ENCODE results near the gene SIPA1L3. TPM values are rescaled to one million over a fixed set of nuclear protein-coding genes. Genes with fewer than 3 reads are reported as not detected.
"Not testable (repeated sequence)": the region's sequence is repeated elsewhere in the genome, so short reads cannot be mapped to it uniquely, and the experiment has no call there.

SIPA1L3 gene
- polyA plus RNA-seq, 1 donor from 2014 or later = 2.8 TPM

GRCh38 chr19:38025909-38026307, 118.9 kb downstream of the SIPA1L3 start:
- Histone ChIP-seq H3K9ac (ENCODE audit: low read length) (no peak overlapping the region), H3K27ac (ENCODE audit: low read length) (no peak overlapping the region), H2AFZ (ENCODE audit: low read depth, low read length) (no peak overlapping the region), H3K4me3 (ENCODE audit: low read length) (no peak overlapping the region), H3K27me3 (ENCODE audit: insufficient read depth, low read depth, low read length) (no peaks in the 10 kb centered on the region), H3K9me2 (ENCODE audit: insufficient read depth, low read length) (no peaks in the 10 kb centered on the region), H4K20me1 (ENCODE audit: insufficient read depth) (no peaks in the 10 kb centered on the region), H3K36me3 (ENCODE audit: insufficient read depth, low read length) (no peaks in the 10 kb centered on the region), H3K9me3 (ENCODE audit: low read length) (no peaks in the 10 kb centered on the region), H3K4me2 (ENCODE audit: low read length) (no peak overlapping the region), H3F3A (ENCODE audit: insufficient read depth, low read length, poor library complexity, severe bottlenecking) (no peaks in the 10 kb centered on the region), H3K79me2 (replicated peaks; ENCODE audit: insufficient read depth, low read length) (no peaks in the 10 kb centered on the region)
- TF ChIP-seq EP300 (conservative IDR thresholded peaks at IDR 0.05; ENCODE audit: poor library complexity, severe bottlenecking) = no peak
- TF ChIP-seq CTCF (IDR thresholded peaks at IDR 0.05; ENCODE audit: poor library complexity, severe bottlenecking) = no peak
- no peak for TF ChIP-seq SMC3 (conservative IDR thresholded peaks at IDR 0.05; ENCODE audit: poor library complexity)
- TF ChIP-seq MXI1 (conservative IDR thresholded peaks at IDR 0.05; ENCODE audit: poor library complexity, severe bottlenecking) = no peak
- no peak for TF ChIP-seq REST (IDR thresholded peaks at IDR 0.05; ENCODE audit: borderline replicate concordance)
- TF ChIP-seq EZH2 (IDR thresholded peaks at IDR 0.05; ENCODE audit: borderline replicate concordance, insufficient read depth, low read length, poor library complexity, severe bottlenecking) = no peak
- TF ChIP-seq TAF1 (IDR thresholded peaks at IDR 0.05; ENCODE audit: low read depth) = no peak
- TF ChIP-seq RAD21 (conservative IDR thresholded peaks at IDR 0.05) = no peak
- no peak for TF ChIP-seq POLR2AphosphoS5 (IDR thresholded peaks at IDR 0.05)

- Histone ChIP-seq H3K4me3 (ENCODE audit: low read length) (no peak overlapping the region), H3K27ac (ENCODE audit: low read length) (no peak overlapping the region), H3K9ac (ENCODE audit: low read length) (no peak overlapping the region), H3K9me3 (ENCODE audit: low read length) (no peaks in the 10 kb centered on the region), H2AFZ (ENCODE audit: low read depth, low read length) (no peak overlapping the region), H3F3A (ENCODE audit: insufficient read depth, low read length, poor library complexity, severe bottlenecking) (no peaks in the 10 kb centered on the region), H3K4me2 (ENCODE audit: low read length) (no peak overlapping the region), H3K36me3 (ENCODE audit: insufficient read depth, low read length) (no peaks in the 10 kb centered on the region), H3K9me2 (ENCODE audit: insufficient read depth, low read length) (no peaks in the 10 kb centered on the region), H3K27me3 (ENCODE audit: insufficient read depth, low read depth, low read length) (no peaks in the 10 kb centered on the region), H3K79me2 (replicated peaks; ENCODE audit: insufficient read depth, low read length) (no peaks in the 10 kb centered on the region), H4K20me1 (ENCODE audit: insufficient read depth) (no peaks in the 10 kb centered on the region)
- no peak for TF ChIP-seq CTCF (IDR thresholded peaks at IDR 0.05; ENCODE audit: poor library complexity, severe bottlenecking)
- no peak for TF ChIP-seq SMC3 (conservative IDR thresholded peaks at IDR 0.05; ENCODE audit: poor library complexity)
- no peak for TF ChIP-seq TAF1 (IDR thresholded peaks at IDR 0.05; ENCODE audit: low read depth)
- no peak for TF ChIP-seq EZH2 (IDR thresholded peaks at IDR 0.05; ENCODE audit: borderline replicate concordance, insufficient read depth, low read length, poor library complexity, severe bottlenecking)
- no peak for TF ChIP-seq RAD21 (conservative IDR thresholded peaks at IDR 0.05)
- TF ChIP-seq MXI1 (conservative IDR thresholded peaks at IDR 0.05; ENCODE audit: poor library complexity, severe bottlenecking) = no peak
- no peak for TF ChIP-seq REST (IDR thresholded peaks at IDR 0.05; ENCODE audit: borderline replicate concordance)
- no peak for TF ChIP-seq POLR2AphosphoS5 (IDR thresholded peaks at IDR 0.05)
- TF ChIP-seq EP300 (conservative IDR thresholded peaks at IDR 0.05; ENCODE audit: poor library complexity, severe bottlenecking) = no peak
Observed at GRCh38 chr19:38028913-38029510, 122.0 kb downstream of the SIPA1L3 start.

- not testable (repeated sequence) for H3K9me2 ChIP-seq (ENCODE audit: insufficient read depth, low read length); H3K79me2 ChIP-seq (replicated peaks; ENCODE audit: insufficient read depth, low read length); H4K20me1 ChIP-seq (ENCODE audit: insufficient read depth); H3K4me3 ChIP-seq (ENCODE audit: low read length); H2AFZ ChIP-seq (ENCODE audit: low read depth, low read length); H3K36me3 ChIP-seq (ENCODE audit: insufficient read depth, low read length); H3K27me3 ChIP-seq (ENCODE audit: insufficient read depth, low read depth, low read length); H3K9ac ChIP-seq (ENCODE audit: low read length); H3K27ac ChIP-seq (ENCODE audit: low read length); H3F3A ChIP-seq (ENCODE audit: insufficient read depth, low read length, poor library complexity, severe bottlenecking); H3K9me3 ChIP-seq (ENCODE audit: low read length); H3K4me2 ChIP-seq (ENCODE audit: low read length)
Observed at GRCh38 chr19:38030001-38030400, 123.0 kb downstream of the SIPA1L3 start.

Data from neural cell (in vitro differentiated cells).